SKM-1 treated with dmso at 0.1 percent for 144 hours (cell line): Measurements from ENCODE around the gene CABP1.

Experiments used
- DNase-seq: peaks from one replicate; lab custom pipeline; 2025; ENCODE audit not compliant: unreplicated experiment; lab: John Stamatoyannopoulos, UW

The CABP1 gene

DNA sequence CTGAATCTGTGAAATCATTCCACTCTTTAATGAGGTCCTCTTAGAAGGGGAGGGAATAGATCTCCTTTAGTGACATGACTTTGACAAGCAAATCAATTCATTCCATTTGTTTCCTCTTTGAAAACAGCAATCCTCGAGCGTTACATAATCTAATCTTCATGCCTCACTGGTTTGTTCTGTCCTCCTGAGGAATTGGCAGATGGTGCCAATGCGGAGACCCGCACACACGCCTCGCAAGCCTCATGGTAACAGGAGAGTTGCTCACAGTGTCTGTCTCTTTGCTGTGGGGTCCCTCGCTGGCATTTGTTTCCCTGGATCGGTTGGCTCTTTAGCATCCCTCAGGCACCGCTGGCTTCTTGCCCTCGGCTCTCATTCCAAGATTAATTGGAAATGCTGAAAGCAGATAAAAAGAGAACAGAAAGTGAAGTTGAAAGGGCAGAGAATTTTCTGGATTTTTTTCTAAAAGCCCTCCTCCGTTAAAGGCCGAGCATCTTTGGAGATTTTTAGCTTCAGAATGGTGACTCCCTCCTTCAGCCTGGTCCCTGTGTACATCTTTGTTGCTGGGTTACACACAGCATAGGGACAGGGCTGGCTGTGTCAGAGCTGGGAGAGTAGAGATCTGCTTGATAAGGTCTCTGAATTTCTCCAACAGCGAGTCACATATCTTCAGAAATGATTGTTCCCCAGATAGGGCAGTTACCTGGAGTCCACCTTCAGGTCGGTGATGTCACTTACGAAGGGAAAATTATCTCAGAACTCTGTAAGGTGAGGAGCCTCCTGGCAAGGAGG lies 10.1 kb upstream of the CABP1 start:
- DNase-seq: no peak

DNA sequence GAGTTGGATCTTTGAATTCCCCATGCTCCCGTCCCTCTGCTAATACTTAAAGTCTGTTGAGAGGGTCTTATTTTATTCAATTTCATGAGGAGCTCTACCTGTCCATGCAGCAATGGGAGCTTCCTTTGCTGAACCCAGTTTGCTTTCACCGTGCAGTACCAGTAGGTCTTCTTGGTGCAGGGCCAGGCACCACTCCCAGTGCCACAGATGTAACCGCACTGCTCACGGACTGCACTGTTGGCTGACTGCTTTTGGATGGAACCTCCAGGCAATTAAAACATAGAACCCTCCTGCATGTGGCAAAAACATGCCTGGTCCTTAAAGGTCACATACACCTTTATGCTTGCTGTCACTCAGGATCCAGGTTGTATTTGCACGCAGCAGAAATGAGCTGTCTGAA lies 9.3 kb upstream of the CABP1 start:
- DNase-seq: no peak

DNA sequence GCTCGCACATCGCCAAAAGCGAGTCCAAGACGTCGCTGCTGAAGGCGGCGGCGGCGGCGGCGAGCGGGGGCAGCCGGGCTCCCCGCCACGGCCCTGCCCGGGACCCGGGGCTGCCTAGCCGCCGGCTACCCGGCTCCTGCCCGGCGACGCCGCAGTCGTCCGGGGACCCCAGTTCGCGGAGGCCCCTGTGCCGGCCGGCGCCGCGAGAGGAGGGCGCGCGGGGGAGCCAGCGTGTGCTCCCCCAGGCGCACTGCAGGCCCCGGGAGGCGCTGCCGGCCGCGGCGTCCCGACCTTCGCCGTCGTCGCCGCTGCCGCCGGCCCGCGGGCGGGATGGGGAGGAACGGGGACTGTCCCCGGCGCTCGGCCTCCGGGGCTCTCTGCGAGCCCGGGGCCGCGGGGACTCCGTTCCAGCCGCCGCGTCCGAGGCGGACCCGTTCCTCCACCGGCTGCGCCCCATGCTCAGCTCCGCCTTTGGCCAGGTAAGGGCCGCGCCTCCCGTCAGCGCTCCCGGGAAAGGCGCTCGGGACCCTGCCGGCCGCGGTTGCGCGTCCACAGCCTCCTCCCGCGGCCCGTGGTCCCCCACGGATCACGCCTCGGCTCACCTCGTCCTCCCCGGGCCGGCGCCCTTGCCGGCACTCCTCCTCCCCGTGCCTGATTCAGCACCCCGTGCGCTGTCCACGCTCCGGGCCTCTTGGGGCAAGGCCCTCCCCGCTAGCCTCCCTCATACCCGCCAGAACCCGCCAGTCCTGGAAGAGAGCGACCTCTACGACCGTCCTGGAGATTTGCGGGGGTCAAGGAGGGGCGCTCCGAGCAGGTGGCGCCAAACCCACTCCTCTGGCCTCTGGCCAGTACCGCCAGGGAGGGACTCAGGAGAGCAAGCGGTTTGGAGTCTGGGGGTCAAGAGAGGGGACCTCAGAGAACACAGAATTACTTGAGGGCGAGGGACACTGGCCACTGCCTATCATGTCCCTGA lies 721 bp downstream of the CABP1 start:
- no peak for DNase-seq

DNA sequence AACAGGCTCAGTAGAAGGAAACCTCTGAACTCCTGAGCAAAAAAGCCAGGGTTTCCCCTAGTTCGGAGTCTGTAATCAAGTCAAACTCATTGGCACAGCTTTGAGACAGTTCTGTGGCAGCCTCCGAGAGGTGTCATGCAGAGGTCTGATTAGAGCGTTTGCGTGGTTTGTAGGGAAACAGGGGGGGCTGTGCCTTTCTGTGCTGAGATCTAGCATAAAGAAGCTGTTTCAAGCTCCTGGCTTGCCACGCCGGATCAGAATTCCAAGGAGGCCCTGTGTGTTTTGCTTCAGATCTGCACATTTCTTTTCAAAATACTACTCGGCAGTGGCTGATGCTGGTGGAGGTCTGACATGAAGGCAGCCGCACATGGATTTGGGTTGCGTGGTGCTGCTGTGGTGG lies 1.7 kb downstream of the CABP1 start:
- no peak for DNase-seq

DNA sequence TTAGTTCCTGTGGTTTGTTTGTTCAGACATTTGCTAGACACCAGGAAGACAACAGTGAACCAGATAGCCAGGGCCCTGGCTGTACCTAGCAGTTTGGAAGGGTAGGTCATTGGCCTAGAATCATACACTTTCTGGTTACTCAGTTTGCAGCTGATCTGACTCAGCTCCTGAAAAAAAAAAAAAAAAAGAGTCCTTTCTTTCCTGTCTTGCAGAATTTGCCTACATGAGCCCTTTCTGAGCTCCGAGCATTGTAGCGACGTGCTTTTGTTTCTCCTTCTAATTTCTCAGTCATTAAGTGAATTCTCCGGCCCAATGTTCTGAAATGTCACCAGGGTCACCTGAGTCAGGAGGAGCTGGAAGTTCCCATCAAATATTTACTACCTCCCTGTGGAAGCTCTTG lies 2.4 kb downstream of the CABP1 start:
- no peak for DNase-seq

DNA sequence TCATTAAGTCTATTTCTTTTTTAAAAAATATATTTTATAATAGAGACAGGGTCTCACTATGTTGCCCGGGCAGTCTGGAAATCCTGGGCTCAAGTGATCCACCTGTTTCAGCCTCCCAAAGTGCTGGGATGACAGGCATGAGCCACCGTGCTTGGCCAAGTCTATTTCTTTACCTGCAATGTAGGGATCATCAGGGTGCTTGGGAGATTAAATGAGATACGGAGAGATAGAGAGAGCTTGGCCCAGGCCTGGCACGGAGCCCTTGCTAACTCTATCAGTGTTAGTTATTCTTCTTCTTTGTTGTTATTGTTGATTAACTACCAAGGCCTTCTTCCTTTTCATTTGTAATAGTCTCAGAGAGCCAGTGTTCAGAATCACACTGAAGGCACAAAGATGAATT lies 3.1 kb downstream of the CABP1 start:
- no peak for DNase-seq

DNA sequence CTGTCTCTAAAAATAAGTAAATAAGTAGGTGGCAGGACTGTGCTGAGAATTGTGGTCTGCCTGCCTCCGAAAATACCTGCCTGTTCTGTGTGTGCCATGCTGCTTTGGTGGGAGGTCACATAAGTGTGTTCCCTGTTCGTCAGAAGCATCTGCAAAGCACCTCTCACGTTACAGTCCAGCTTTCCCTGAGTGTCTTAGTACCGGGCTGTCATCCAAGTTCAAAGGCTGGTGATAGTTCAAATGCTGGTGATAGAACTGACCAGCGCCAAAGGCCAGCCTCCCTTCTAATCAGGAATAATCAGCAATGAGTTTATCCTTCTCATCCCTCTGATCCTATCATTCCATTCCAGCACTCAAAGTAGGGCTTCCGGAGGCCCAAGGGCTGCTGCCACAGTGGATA lies 5.6 kb downstream of the CABP1 start:
- DNase-seq: no peak

DNA sequence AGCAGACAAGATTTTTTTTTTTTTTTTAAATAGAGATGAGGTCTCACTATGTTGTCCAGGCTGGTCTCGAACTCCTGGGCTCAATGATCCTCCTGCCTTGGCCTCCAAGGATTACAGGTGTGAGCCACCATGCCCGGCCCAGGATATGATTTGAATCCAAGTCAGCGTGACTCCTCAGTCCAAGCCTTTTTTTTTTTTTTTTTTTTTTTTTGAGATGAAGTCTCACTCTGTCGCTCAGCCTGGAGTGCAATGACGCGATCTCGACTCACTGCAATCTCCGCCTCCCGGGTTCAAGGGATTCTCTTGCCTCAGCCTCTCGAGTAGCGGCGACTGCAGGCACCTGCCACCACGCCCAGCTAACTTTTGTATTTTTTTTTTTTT lies 6.9 kb downstream of the CABP1 start:
- no peak for DNase-seq

DNA sequence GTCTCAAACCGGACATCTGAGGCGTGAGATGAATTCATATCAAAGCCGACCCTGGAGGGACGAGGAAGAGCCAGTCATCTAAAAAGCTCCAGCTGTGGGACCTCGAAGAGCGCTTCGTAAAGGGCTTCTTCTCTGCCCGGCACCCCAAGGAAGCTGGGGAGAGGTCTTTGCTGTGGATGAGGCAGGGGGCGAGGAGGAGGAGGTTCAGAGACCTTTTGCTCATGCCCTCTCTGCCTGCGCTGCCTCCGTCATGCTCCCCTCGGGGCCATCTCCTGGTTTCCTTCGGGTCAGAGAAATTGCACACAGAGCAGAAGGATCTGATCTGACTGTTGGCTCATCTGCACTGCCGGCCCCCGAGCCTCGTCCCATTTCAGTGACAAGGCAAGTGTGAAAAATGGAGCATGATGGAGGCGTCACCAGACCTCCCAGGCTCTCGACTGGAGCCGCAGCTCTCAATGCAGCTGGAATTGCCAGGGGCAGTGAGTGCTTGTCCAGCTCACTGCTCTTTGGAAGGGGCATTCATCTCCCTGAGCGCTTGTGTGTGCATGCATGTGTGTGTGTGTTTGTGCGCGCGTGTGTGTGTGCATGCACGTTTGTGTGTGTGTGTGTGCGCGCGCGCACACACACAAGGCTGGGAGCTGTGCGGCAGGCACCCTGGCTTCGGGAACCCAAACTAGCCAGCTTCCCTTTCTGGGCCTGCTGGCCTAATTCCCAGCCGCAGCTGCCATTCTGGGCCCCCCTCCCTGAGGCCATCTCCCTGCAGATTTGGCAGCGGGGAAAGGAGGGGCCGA lies 9.2 kb downstream of the CABP1 start:
- no peak for DNase-seq

DNA sequence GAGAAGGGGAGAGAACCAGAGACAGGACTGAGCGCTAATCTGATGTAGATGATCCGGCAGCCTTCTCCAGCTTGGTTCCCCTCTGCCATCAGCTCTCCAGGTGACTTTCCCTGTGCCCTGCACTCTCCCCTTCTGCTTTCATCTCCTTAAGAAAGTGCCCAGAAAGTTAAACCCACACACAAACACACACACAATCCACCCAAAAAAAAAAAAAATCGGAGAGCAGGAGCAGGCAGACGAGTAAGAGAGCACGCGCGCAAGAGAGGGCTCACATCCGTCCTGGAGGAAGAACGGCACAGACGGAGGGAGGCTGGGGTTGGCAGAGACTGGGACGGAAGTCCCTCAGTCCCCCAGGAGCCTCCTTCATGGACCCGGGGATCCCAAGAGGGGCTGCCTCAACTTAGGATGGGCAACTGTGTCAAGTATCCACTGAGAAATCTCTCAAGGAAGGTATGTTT lies 9.8 kb downstream of the CABP1 start:
- no peak for DNase-seq

DNA sequence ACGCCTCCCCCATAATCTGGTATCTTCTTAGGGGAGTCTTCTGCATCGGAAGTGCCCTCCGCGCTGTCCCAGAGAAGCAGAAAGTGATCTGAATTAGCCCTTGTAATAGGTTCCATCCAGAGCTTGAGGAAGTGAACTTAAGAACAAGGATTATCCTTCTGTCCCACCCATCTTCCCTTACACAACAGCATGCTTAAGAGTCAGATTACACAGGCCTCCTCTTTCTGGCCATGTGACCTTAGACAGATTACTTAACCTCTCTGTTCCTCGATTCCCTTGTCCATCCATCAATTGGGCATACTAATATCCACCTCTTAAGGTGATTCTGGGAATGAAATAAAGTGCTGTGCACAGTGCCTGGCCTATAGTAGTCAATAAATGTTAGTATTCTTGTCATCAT lies 11.4 kb downstream of the CABP1 start:
- no peak for DNase-seq

DNA sequence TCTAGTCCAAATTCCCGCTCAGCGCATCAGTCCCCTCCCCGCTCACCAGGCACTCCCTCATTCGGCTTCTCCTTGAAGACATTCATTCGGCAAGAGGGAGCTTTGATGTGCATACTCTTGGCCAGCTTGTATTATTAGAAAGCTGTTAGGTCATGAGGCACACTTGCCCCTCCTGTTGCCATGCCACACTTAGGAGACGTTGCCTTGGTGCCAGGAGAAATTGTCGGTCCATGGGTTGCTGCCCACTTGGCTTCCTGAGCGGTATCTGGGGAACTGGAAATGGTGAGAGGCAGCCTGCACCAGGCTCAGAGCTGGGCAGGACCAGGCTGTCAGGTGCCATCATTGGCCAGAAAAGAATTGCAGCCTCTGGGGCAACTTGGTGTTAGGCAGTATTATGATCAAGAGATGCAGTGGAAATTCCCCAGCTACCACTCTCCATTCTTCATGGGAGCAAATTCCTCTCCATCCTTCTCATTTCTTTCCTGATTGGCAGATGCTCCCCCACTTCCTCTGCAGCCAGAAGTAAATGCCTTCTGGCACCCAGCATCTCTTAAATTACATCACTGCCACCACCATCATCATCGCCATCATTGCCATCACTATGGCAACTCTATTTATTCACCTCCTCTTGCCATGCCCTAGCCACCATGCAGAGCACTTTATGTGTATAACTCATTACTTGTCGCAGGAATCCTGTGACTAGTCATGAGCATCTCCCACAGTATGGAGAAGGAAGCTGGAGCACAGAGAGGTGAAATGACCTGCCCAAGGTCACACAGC lies 12.4 kb downstream of the CABP1 start:
- DNase-seq: no peak

DNA sequence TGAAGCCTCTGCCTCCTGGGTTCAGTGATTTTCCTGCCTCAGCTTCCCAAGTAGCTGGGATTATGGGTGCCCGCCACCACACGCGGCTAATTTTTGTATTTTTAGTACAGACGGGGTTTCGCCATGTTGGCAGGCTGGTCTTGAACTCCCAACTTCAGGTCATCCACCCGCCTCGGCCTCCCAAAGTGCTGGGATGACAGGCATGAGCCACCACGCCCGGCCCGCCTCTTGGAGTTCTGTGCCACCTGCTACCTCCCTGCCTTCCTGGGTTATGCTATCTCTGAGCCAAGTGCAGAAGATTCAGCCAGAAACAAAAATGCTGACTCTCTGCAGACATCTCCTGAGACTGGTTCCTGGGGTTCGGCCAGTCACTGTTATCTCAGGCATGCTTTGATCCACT lies 13.2 kb downstream of the CABP1 start:
- no peak for DNase-seq

DNA sequence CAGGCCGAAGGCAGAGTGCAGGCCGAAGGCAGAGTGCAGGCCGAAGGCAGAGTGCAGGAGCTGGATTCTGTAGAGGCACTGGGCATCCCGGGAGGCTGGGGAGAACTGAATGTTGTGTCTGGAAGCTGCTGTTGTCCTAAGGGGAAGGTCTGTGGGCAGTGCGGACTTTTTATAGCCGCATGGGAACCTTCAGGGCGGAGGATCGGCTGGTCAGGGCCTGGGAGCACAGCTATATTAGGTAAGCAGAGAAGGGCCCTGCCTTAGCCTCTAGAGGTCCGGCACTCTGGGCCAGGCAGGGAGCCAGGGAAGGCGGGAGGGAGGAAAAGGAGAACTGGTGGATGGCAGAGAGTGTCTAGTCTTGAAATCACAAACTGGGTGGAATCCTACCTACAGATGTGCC lies 14.2 kb downstream of the CABP1 start:
- DNase-seq: no peak

DNA sequence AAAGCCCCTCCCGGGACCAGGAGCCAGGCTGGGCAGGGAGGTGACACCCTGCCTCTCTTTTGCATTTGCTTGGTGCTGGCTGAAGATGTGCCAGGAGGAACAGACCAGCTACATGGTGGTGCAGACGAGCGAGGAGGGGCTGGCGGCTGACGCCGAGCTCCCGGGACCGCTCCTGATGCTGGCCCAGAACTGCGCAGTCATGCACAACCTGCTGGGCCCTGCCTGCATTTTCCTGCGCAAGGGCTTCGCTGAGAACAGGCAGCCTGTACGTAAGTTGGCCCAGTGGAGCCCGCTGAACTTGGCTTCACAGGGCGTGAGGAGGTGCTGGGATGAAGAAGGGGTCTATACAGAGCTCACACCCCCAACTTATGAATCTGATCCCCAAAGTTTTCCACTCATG lies 15.6 kb downstream of the CABP1 start:
- no peak for DNase-seq

DNA sequence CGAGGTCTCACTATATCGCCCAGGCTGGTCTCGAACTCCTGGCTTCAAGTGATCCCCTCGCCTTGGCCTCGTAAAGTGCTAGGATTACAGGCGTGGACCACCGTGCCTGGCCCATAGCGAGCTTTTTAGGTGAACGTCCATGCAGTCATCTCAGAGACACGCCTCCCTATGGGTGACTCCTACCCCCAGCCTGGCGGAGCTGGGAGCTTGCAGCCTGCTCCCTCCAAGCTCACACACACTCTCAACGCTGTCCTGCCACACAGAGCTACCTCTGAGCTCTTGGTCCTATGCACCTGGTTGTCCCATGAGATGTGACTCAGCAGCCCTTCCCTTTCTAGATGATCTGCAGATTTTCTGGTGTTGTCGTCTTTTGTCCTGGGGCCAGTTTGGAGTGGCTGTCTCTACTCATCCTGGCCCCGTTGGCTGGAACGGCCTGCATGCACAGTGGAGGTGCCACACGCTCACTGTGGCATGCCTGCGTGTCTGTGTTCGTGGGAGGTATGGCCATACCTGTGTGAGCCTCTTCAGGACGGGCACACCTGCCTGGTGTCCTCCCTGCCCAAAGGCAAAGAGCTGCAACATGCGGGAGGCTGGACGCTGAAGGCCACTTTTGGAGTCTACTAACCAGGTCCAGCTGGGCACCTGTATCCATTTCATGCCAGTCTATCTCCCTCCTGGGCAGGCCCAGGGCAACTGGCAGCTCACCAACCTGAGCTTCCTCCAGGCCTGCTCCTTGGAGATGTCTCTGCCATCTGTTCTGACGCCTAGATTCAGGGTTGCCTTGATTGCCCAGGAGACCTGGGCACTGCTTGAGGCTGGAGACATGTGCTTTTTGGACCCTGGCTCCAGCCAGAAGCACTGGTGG lies 18.1 kb downstream of the CABP1 start:
- DNase-seq: no peak

DNA sequence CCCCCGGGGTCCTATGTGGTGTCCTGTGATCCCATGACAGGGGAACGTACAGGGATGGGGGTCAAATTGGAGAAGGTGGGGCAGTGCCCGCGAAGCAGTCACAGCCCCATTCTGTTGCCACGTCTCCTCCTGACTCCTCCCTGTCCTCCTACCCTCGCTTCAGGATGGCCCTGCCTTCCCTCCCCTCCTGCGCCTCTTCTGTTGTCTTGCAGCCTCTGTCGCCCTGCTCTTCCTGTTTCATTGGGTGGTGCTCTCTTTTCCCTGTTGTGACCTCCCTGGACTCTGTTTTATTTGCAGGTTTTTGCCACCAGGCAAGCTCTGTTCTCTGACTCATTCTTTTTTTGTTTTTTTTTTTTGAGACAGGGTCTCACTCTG lies 18.7 kb downstream of the CABP1 start:
- DNase-seq: no peak

DNA sequence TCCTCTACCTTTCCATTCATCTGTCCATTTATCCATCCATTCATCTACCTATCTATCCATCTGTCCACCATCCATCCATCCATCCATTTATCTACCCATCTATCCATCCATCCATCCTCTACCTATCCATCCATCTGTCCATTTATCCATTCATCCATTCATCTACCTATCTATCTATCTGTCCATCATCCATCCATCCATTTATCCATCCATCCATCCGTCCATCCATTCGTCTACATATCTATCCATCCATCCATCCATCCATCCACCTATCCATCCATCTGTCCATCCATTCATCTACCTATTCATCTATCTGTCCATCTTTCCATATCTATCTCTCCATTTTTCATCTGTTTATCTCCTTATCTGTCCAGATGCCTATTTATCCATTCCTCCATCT lies 21.0 kb downstream of the CABP1 start:
- no peak for DNase-seq

DNA sequence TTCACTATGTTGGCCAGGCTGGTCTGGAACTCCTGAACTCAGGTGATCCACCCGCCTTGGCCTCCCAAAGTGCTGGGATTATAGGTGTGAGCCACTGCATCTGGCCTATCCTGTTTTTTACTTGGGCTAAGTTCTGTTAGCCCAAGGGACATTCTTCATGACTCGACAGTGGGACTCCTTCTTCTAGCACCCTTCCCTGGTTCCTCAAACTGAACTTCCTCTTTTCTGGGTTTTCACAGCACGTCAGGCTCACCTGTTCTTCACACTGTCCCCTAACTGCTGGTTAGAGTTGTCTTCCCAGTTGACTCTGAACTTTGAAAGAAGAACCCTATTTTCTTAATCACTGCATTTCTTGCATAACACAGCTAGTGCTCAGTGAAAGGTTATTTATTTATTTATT lies 22.5 kb downstream of the CABP1 start:
- peak; percentile 57 for DNase-seq

DNA sequence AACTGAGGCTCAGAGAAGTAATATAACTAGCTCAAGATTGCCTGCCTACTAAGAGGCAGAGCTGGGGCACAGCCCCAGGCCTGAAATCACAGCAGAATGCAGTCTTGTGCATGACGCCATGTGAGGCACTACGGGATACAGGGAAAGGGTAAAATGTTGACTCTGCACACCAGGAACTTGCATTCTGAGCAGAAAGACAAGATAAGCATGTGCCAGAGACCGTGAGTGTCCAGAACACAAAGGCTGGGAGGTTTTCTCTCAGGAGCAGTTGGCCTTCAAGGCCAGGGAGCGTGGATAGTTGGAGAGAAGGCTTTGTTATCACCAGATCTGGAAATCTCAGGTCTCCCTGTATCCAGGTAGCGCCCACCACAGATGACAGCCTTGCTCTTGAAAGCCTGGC lies 23.3 kb downstream of the CABP1 start:
- no peak for DNase-seq
